ENCODE results near the gene PLA1A. TPM values are rescaled to one million over a fixed set of nuclear protein-coding genes. Genes with fewer than 3 reads are reported as not detected.

The PLA1A gene
- total and polyA plus RNA-seq, 2 donors (not counting 3 experiments of a cell fraction or from before 2014, with no cell fraction given), result 0.07 TPM; not detected in 1

DNA sequence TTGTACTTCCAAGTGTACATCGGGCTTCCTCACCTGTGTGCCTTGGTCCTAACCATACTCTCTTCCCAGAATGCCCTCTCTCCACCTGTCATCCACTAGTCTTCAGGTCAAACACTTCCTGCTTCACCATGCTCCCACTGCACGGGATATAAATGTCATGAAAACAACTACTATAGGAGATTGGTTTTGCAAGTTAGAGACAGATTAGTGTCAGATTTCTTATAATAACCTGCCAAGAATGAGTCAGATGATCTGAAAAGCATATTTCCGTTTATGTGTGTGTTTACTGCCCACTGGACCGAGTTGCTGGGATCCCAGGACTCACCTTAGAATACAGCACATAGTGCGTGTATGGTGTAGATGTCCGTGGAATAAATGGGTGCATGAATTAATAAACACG lies 21.4 kb downstream of the PLA1A start:
- ChIA-PET POLR2A (no interaction called here), CTCF (no interaction called here)
- no peak overlapping the region for H2AFZ ChIP-seq (ENCODE audit: low read depth, low read length)
- intact Hi-C loops (cut with micrococcal nuclease), result no loop called here
- no peak for TF ChIP-seq POLR2AphosphoS5 (IDR thresholded peaks at IDR 0.05; ENCODE audit: insufficient read depth, low read depth, low read length)
- TF ChIP-seq, protein P1, sequence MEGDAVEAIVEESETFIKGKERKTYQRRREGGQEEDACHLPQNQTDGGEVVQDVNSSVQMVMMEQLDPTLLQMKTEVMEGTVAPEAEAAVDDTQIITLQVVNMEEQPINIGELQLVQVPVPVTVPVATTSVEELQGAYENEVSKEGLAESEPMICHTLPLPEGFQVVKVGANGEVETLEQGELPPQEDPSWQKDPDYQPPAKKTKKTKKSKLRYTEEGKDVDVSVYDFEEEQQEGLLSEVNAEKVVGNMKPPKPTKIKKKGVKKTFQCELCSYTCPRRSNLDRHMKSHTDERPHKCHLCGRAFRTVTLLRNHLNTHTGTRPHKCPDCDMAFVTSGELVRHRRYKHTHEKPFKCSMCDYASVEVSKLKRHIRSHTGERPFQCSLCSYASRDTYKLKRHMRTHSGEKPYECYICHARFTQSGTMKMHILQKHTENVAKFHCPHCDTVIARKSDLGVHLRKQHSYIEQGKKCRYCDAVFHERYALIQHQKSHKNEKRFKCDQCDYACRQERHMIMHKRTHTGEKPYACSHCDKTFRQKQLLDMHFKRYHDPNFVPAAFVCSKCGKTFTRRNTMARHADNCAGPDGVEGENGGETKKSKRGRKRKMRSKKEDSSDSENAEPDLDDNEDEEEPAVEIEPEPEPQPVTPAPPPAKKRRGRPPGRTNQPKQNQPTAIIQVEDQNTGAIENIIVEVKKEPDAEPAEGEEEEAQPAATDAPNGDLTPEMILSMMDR (IDR thresholded peaks at IDR 0.05; ENCODE audit: extremely low read depth in 1 of 2, insufficient read depth in 1 of 2, low read depth in 1 of 2, low read length in 2 of 2), result no peak
- TF ChIP-seq, protein P2, sequence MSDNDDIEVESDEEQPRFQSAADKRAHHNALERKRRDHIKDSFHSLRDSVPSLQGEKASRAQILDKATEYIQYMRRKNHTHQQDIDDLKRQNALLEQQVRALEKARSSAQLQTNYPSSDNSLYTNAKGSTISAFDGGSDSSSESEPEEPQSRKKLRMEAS (IDR thresholded peaks at IDR 0.05; ENCODE audit: insufficient read depth, insufficient read length), result no peak
- no peaks in the 10 kb centered on the region for H3K4me1 ChIP-seq (ENCODE audit: control insufficient read depth, extremely low read depth, insufficient read depth, low read length)
- FAIRE-seq, result no peak
- H4K20me1 ChIP-seq (replicated peaks; ENCODE audit: control insufficient read depth, extremely low read depth, insufficient read depth, low read length), result no peaks in the 10 kb centered on the region
- H3K9ac ChIP-seq (replicated peaks; ENCODE audit: extremely low read depth, insufficient read depth, low read length), result no peak overlapping the region
- no peak for DNase-seq (ENCODE audit: low read depth, low spot score)
- H3K27me3 ChIP-seq (ENCODE audit: control insufficient read depth in 2 of 2, insufficient read depth in 2 of 2, low read length in 2 of 2), result no peaks in the 10 kb centered on the region
- H3K4me3 ChIP-seq (replicated peaks in 1 of 3; ENCODE audit: insufficient read depth in 1 of 3, low read depth in 1 of 3, low read length in 3 of 3), result no peak overlapping the region
- no peak overlapping the region for H3K4me2 ChIP-seq (ENCODE audit: insufficient read depth, low read length)
- H3K79me2 ChIP-seq (ENCODE audit: control insufficient read depth, insufficient read depth, low read length), result no peaks in the 10 kb centered on the region
- H3K27ac ChIP-seq (ENCODE audit: insufficient read depth, low read depth, low read length), result no peak overlapping the region
- no peaks in the 10 kb centered on the region for H3K9me3 ChIP-seq (replicated peaks; ENCODE audit: control insufficient read depth, insufficient read depth, low read length)
- H3K9me1 ChIP-seq (replicated peaks; ENCODE audit: control insufficient read depth, extremely low read depth, insufficient read depth, low read length), result no peaks in the 10 kb centered on the region
- no peaks in the 10 kb centered on the region for H3K36me3 ChIP-seq (ENCODE audit: control insufficient read depth in 2 of 2, extremely low read depth in 1 of 2, insufficient read depth in 2 of 2, low read length in 2 of 2)
- dilution Hi-C loops (cut with MboI; ENCODE audit: extremely low pct_ligation_motif_present, low sequenced_read_pairs), result no loop called here
- no TSS peak for BruUV-seq (replicated peaks)

DNA sequence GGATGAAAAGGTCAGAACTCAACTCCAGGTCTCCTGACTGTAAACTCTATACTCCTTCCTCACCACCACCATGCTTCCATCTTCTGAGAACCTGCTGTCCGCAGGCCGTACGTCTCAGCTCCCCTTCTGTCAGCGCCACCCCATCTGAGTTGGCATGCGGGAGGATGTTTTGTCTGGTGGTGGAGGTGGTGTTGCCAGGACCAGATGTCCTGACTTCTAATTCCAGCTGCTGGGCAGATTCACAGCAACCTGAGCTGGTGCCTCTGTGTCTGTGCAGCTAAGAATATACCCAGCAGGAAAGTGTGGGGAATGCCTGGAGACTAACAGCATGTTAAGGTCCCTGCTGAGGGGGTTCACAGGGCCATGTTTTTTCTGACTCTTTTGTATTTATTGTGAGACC lies 23.2 kb downstream of the PLA1A start:
- no TSS peak for BruUV-seq (replicated peaks)
- H3K9me3 ChIP-seq (replicated peaks; ENCODE audit: control insufficient read depth, insufficient read depth, low read length), result no peaks in the 10 kb centered on the region
- dilution Hi-C loops (cut with MboI; ENCODE audit: extremely low pct_ligation_motif_present, low sequenced_read_pairs) (no loop called here), intact Hi-C loops (cut with micrococcal nuclease) (no loop called here)
- H3K9me1 ChIP-seq (replicated peaks; ENCODE audit: control insufficient read depth, extremely low read depth, insufficient read depth, low read length), result no peaks in the 10 kb centered on the region
- H4K20me1 ChIP-seq (replicated peaks; ENCODE audit: control insufficient read depth, extremely low read depth, insufficient read depth, low read length), result no peaks in the 10 kb centered on the region
- TF ChIP-seq POLR2A (IDR thresholded peaks at IDR 0.05; ENCODE audit: low read depth, low read length) (no peak), JUN (IDR thresholded peaks at IDR 0.05; ENCODE audit: borderline replicate concordance, insufficient read depth, insufficient read length, low read depth) (no peak), EZH2 (IDR thresholded peaks at IDR 0.05; ENCODE audit: borderline replicate concordance, low read depth, low read length, severe bottlenecking) (no peak), POLR2AphosphoS5 (IDR thresholded peaks at IDR 0.05; ENCODE audit: insufficient read depth, low read depth, low read length) (no peak)
- H3K27ac ChIP-seq (ENCODE audit: insufficient read depth, low read depth, low read length), result no peak overlapping the region
- no peak overlapping the region for H2AFZ ChIP-seq (ENCODE audit: low read depth, low read length)
- H3K4me3 ChIP-seq (replicated peaks in 1 of 3; ENCODE audit: insufficient read depth in 1 of 3, low read depth in 1 of 3, low read length in 3 of 3), result no peak overlapping the region
- no peaks in the 10 kb centered on the region for H3K36me3 ChIP-seq (ENCODE audit: control insufficient read depth in 2 of 2, extremely low read depth in 1 of 2, insufficient read depth in 2 of 2, low read length in 2 of 2)
- CTCF ChIA-PET, result interaction anchor here (1.2 kb wide), 1 partner anchor 10 kb away, joined by 3 read pairs; no protein-coding TSS in a partner anchor
- no peaks in the 10 kb centered on the region for H3K4me1 ChIP-seq (ENCODE audit: control insufficient read depth, extremely low read depth, insufficient read depth, low read length)
- no peaks in the 10 kb centered on the region for H3K27me3 ChIP-seq (ENCODE audit: control insufficient read depth in 2 of 2, insufficient read depth in 2 of 2, low read length in 2 of 2)
- H3K79me2 ChIP-seq (ENCODE audit: control insufficient read depth, insufficient read depth, low read length), result no peaks in the 10 kb centered on the region
- POLR2A ChIA-PET, result no interaction called here
- no peak for FAIRE-seq
- H3K4me2 ChIP-seq (ENCODE audit: insufficient read depth, low read length), result no peak overlapping the region
- DNase-seq (ENCODE audit: low read depth, low spot score), result no peak
- H3K9ac ChIP-seq (replicated peaks; ENCODE audit: extremely low read depth, insufficient read depth, low read length), result no peak overlapping the region

Data from endothelial cell of umbilical vein (primary cell).